Panc1 (cell line): Measurements from ENCODE around the gene MATN1. TPM values are rescaled to one million over a fixed set of nuclear protein-coding genes. Genes with fewer than 3 reads are reported as not detected.

Experiments
- ATAC-seq: fragments of 200-7000 bp; cut with Tn5 transposase; 2 replicates; pipeline ENCODE4 v1.9.1; 2020; ENCODE audit warnings: mild to moderate bottlenecking, moderate library complexity
- BruUV-seq: library from RNA; stranded (reverse); fragments of 400-500 nt; replicated peaks from 2 replicates; lab custom pipeline; 2021; lab: Mats Ljungman, UMichigan
- CTCF ChIA-PET: fragments of 300-600 bp; sonication (Branson Sonifier 250); formaldehyde crosslinking; loops from one replicate; lab custom pipeline; 2022; ENCODE audit warnings: antibody characterized with exemption; lab: Charles Lee
- POLR2A ChIA-PET: fragments of 300-600 bp; sonication (Branson Sonifier 250); formaldehyde crosslinking; loops from one replicate; lab custom pipeline; 2022; ENCODE audit warnings: antibody characterized with exemption; lab: Charles Lee
- DNase-seq: peaks from one replicate; pipeline ENCODE4 v3.0.0-alpha.2; 2010; ENCODE audit warnings: low read depth, low spot score
- H3K27ac ChIP-seq: 2 replicates; pipeline ENCODE4 v1.5.1; 2011; ENCODE audit warnings: mild to moderate bottlenecking, low read length, inconsistent platforms
- H3K27me3 ChIP-seq: fragments of 200-500 bp; sonication (Bioruptor generic); 2 replicates; pipeline ENCODE4 v1.6.0; 2014; ENCODE audit warnings: low read length, inconsistent platforms; ENCODE audit not compliant: control insufficient read depth, insufficient read depth
- H3K36me3 ChIP-seq: fragments of 200-500 bp; sonication (Bioruptor generic); 2 replicates; pipeline ENCODE4 v1.5.1; 2014; ENCODE audit warnings: inconsistent platforms, mild to moderate bottlenecking, low read length, moderate library complexity; ENCODE audit not compliant: control insufficient read depth, insufficient read depth
- H3K4me1 ChIP-seq: 2 replicates; pipeline ENCODE4 v1.5.1; 2011; ENCODE audit warnings: inconsistent platforms, mild to moderate bottlenecking, low read length, moderate library complexity; ENCODE audit not compliant: control insufficient read depth, insufficient read depth
- H3K4me3 ChIP-seq, 2 experiments: 2 replicates each; pipeline ENCODE4 v1.5.1; 2011 to 2012; ENCODE audit warnings: low read depth in 2 of 2, low read length in 2 of 2, mild to moderate bottlenecking in 2 of 2, inconsistent platforms in 1 of 2, moderate library complexity in 1 of 2
- H3K9me3 ChIP-seq: fragments of 200-500 bp; sonication (Bioruptor generic); 2 replicates; pipeline ENCODE4 v1.5.1; 2014; ENCODE audit warnings: low read depth, mild to moderate bottlenecking, inconsistent platforms, low read length, moderate library complexity; ENCODE audit not compliant: control insufficient read depth, insufficient read depth
- POLR2AphosphoS5 ChIP-seq: IDR thresholded peaks from 2 replicates; pipeline ENCODE4 v1.6.1; 2012; ENCODE audit warnings: mild to moderate bottlenecking, low read depth, low read length, moderate library complexity
- SIN3A ChIP-seq: IDR thresholded peaks from 2 replicates; pipeline ENCODE4 v1.6.1; 2012; ENCODE audit warnings: low read depth, mild to moderate bottlenecking, low read length, moderate library complexity, borderline replicate concordance; ENCODE audit not compliant: insufficient read depth
- TCF7L2 ChIP-seq: IDR thresholded peaks from 2 replicates; pipeline ENCODE4 v1.6.1; 2011; ENCODE audit warnings: mild to moderate bottlenecking, low read depth, low read length, inconsistent platforms
- in situ Hi-C: cut with HindIII; loops from 2 replicates; pipeline ENCODE4 v1.10.0; 2016; ENCODE audit warnings: low sequenced_read_pairs, low pct_unique_long_range_greater_than_20kb
- intact Hi-C: fragments of 100-400 bp; cut with micrococcal nuclease; formaldehyde crosslinking; loops from one replicate; pipeline ENCODE4 v1.10.0; 2022; ENCODE audit not compliant: unreplicated experiment
- total RNA-seq: library from RNA; stranded (reverse); gene quantifications from one replicate; pipeline ENCODE4 v1.2.1, GENCODE V29; 2021; ENCODE audit not compliant: unreplicated experiment
- TF ChIP-seq, protein P1 (sequence below): fragments of 450-650 bp; IDR thresholded peaks from 2 replicates; pipeline ENCODE4 v1.5.1; 2017; ENCODE audit warnings: mild to moderate bottlenecking
- TF ChIP-seq, protein P2 (sequence below), 2 experiments: IDR thresholded peaks; 2 replicates each; pipeline ENCODE4 v1.6.1; 2011 to 2012; ENCODE audit warnings: low read depth in 2 of 2, control low read depth in 1 of 2, low read length in 1 of 2, mild to moderate bottlenecking in 1 of 2, moderate library complexity in 1 of 2; ENCODE audit not compliant: insufficient read depth in 1 of 2

Gene MATN1
- total RNA-seq, 1 experiment from 2014 or later, result 0.59 TPM

DNA sequence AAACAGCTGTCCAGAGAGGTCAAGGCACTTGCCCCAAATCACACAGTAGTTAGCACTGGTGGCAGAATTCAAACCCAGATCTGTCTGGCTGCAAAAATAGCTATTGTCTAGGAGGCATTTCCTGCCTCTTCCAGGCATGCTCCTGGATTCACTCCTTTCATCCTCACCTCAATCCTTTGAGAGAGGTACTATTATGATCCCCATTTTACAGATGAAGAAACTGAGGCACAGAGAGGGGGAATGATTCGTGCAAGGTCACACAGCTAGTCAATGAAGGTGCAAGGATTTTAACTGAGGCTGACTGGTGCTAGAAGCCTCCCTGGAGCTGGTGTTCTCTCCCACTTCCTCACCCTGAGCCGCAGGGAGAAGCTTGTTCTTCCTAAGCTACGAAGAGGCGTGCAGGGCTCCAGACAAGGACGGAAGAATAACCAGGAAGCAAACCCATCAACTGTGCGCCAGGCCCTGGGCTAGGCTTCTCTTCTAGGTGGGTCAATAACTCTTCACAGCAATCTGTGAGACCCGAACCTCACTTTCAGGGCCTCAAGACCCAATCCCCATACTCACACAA is 34.8 kb upstream of the MATN1 start:
- H3K27ac ChIP-seq, result no peak overlapping the region
- H3K36me3 ChIP-seq, result no peaks in the 10 kb centered on the region
- BruUV-seq, result no TSS peak
- DNase-seq (no peak), ATAC-seq (no peak)
- H3K4me3 ChIP-seq, result no peak overlapping the region
- H3K4me1 ChIP-seq, result peaks cover 9% of the 10 kb centered on the region; the same call in 1 of the 2 replicates
- ChIA-PET POLR2A (no interaction called here), CTCF (no interaction called here)
- no peaks in the 10 kb centered on the region for H3K9me3 ChIP-seq
- in situ Hi-C loops (no loop called here), intact Hi-C loops (no loop called here)
- TF ChIP-seq SIN3A (no peak), POLR2AphosphoS5 (no peak), TCF7L2 (no peak)
- TF ChIP-seq, protein P1, sequence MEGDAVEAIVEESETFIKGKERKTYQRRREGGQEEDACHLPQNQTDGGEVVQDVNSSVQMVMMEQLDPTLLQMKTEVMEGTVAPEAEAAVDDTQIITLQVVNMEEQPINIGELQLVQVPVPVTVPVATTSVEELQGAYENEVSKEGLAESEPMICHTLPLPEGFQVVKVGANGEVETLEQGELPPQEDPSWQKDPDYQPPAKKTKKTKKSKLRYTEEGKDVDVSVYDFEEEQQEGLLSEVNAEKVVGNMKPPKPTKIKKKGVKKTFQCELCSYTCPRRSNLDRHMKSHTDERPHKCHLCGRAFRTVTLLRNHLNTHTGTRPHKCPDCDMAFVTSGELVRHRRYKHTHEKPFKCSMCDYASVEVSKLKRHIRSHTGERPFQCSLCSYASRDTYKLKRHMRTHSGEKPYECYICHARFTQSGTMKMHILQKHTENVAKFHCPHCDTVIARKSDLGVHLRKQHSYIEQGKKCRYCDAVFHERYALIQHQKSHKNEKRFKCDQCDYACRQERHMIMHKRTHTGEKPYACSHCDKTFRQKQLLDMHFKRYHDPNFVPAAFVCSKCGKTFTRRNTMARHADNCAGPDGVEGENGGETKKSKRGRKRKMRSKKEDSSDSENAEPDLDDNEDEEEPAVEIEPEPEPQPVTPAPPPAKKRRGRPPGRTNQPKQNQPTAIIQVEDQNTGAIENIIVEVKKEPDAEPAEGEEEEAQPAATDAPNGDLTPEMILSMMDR, result no peak
- TF ChIP-seq, protein P2, sequence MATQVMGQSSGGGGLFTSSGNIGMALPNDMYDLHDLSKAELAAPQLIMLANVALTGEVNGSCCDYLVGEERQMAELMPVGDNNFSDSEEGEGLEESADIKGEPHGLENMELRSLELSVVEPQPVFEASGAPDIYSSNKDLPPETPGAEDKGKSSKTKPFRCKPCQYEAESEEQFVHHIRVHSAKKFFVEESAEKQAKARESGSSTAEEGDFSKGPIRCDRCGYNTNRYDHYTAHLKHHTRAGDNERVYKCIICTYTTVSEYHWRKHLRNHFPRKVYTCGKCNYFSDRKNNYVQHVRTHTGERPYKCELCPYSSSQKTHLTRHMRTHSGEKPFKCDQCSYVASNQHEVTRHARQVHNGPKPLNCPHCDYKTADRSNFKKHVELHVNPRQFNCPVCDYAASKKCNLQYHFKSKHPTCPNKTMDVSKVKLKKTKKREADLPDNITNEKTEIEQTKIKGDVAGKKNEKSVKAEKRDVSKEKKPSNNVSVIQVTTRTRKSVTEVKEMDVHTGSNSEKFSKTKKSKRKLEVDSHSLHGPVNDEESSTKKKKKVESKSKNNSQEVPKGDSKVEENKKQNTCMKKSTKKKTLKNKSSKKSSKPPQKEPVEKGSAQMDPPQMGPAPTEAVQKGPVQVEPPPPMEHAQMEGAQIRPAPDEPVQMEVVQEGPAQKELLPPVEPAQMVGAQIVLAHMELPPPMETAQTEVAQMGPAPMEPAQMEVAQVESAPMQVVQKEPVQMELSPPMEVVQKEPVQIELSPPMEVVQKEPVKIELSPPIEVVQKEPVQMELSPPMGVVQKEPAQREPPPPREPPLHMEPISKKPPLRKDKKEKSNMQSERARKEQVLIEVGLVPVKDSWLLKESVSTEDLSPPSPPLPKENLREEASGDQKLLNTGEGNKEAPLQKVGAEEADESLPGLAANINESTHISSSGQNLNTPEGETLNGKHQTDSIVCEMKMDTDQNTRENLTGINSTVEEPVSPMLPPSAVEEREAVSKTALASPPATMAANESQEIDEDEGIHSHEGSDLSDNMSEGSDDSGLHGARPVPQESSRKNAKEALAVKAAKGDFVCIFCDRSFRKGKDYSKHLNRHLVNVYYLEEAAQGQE (IDR thresholded peaks at IDR 0.05; ENCODE audit: insufficient read depth in 1 of 2, low read depth in 2 of 2, low read length in 1 of 2), result no peak
- H3K27me3 ChIP-seq, result no peaks in the 10 kb centered on the region

DNA sequence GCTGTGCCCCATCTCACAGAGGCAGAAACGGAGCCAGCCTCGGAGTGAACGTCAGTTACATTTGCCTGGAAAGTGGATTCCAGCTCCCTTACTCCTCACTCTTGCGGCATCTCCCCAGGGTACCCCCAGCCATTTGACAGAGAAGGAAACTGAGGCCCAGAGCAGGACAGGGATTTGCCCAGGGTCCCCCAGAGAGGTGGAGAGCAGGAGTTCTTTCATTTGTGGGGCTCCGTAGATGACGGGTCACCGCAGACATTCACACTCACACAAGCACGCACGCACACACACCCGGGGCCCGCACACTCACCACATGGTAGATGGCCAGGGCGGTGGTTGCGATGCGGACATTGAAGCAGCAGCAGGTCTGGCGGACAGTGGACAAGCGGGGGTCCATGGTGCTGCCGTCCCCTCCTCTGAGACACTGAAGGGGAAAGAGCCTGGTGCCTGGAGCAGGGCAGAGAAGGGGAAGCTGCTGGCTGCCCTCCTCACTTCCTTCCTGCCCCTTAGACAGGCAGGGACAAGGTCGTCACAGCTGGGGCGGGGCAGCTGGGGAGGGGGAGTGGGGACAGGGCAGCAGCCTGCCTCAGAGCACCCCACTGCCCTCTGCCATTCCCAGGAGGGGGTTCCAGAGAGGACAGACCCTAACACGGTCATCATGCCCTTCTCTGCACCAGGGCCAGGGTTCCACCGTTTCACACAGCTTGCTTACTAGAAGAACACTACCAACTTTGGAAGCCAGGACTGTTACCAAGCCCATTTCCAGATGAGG is 34.2 kb upstream of the MATN1 start, which contains the start of gene LAPTM5:
Gene LAPTM5, minus strand, starts transcription at position 423 of the 769 bp plus-strand sequence. Its CDS starts 29 bp downstream, at position 394.
- POLR2A ChIA-PET, result no interaction called here

More for the DNA sequence above, 34.2 kb upstream of the MATN1 start, which contains the start of gene LAPTM5:
- no peak for DNase-seq
- Histone ChIP-seq H3K4me1 (peaks cover 8% of the 10 kb centered on the region; the same call in 1 of the 2 replicates), H3K27ac (peak within 1 kb of the TSS; percentile 12; the same call in 1 of the 2 replicates), H3K36me3 (no peaks in the 10 kb centered on the region), H3K9me3 (no peaks in the 10 kb centered on the region), H3K27me3 (no peaks in the 10 kb centered on the region), H3K4me3 (no peak within 1 kb of the TSS)
- in situ Hi-C loops (no loop called here), intact Hi-C loops (no loop called here)
- BruUV-seq, result no TSS peak
- TF ChIP-seq, protein P2 (IDR thresholded peaks at IDR 0.05; ENCODE audit: insufficient read depth in 1 of 2, low read depth in 2 of 2, low read length in 1 of 2), result no peak
- TF ChIP-seq TCF7L2, result no peak
- TF ChIP-seq, protein P1, result no peak
- no peak for TF ChIP-seq SIN3A
- TF ChIP-seq POLR2AphosphoS5, result no peak
- no peak for ATAC-seq
- CTCF ChIA-PET, result no interaction called here
